ENCODE data around the gene PCYT1A.

- no peak for TF ChIP-seq EZH2 (IDR thresholded peaks at IDR 0.05; ENCODE audit: borderline replicate concordance, low read depth, low read length, severe bottlenecking)
- TF ChIP-seq, protein P1, sequence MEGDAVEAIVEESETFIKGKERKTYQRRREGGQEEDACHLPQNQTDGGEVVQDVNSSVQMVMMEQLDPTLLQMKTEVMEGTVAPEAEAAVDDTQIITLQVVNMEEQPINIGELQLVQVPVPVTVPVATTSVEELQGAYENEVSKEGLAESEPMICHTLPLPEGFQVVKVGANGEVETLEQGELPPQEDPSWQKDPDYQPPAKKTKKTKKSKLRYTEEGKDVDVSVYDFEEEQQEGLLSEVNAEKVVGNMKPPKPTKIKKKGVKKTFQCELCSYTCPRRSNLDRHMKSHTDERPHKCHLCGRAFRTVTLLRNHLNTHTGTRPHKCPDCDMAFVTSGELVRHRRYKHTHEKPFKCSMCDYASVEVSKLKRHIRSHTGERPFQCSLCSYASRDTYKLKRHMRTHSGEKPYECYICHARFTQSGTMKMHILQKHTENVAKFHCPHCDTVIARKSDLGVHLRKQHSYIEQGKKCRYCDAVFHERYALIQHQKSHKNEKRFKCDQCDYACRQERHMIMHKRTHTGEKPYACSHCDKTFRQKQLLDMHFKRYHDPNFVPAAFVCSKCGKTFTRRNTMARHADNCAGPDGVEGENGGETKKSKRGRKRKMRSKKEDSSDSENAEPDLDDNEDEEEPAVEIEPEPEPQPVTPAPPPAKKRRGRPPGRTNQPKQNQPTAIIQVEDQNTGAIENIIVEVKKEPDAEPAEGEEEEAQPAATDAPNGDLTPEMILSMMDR (IDR thresholded peaks at IDR 0.05; ENCODE audit: borderline replicate concordance, extremely low read depth, low read length, poor library complexity, severe bottlenecking), result no peak
Measured at GRCh38 chr3:196335503-196335948, 48.0 kb upstream of the PCYT1A start.

Measured in DND-41 (cell line).